Parathyroid adenoma (tissue), 2 donors: Measurements from ENCODE around the gene SPATA13.

Experiments
- H2AFZ ChIP-seq: fragments of 300-600 bp; sonication (generic); one replicate; pipeline ENCODE4 v1.7.0; 2017; ENCODE audit warnings: antibody characterized with exemption, mild to moderate bottlenecking
- H3K27ac ChIP-seq: fragments of 300-600 bp; sonication (generic); one replicate; pipeline ENCODE4 v1.7.0; 2017
- H3K27me3 ChIP-seq: fragments of 300-600 bp; sonication (generic); one replicate; pipeline ENCODE4 v1.7.0; 2017; ENCODE audit warnings: low read length; ENCODE audit not compliant: control insufficient read depth, insufficient read depth
- H3K36me3 ChIP-seq: fragments of 300-600 bp; sonication (generic); one replicate; pipeline ENCODE4 v1.7.0; 2017; ENCODE audit warnings: low read length; ENCODE audit not compliant: control insufficient read depth, insufficient read depth
- H3K4me1 ChIP-seq: fragments of 300-600 bp; sonication (generic); one replicate; pipeline ENCODE4 v1.7.0; 2017; ENCODE audit warnings: control low read depth
- H3K4me2 ChIP-seq: fragments of 300-600 bp; sonication (generic); one replicate; pipeline ENCODE4 v1.7.0; 2017; ENCODE audit warnings: low read length
- H3K4me3 ChIP-seq: fragments of 300-600 bp; sonication (generic); one replicate; pipeline ENCODE4 v1.7.0; 2017; ENCODE audit warnings: low read depth, low read length
- H3K79me2 ChIP-seq: fragments of 300-600 bp; sonication (generic); one replicate; pipeline ENCODE4 v1.7.0; 2017; ENCODE audit warnings: control low read depth
- H3K9ac ChIP-seq: fragments of 300-600 bp; sonication (generic); one replicate; pipeline ENCODE4 v1.7.0; 2017; ENCODE audit warnings: mild to moderate bottlenecking
- H3K9me3 ChIP-seq: fragments of 300-600 bp; sonication (generic); one replicate; pipeline ENCODE4 v1.7.0; 2017; ENCODE audit warnings: low read length; ENCODE audit not compliant: control insufficient read depth
- CTCF ChIP-seq: fragments of 300-600 bp; sonication (generic); IDR thresholded peaks from one replicate; pipeline ENCODE4 v1.7.0; 2017; ENCODE audit warnings: antibody characterized with exemption, mild to moderate bottlenecking
- donor health status: primary hyperparathyroidism.

Gene SPATA13

GRCh38 chr13:24192057-24192810, 31.7 kb downstream of the SPATA13 start:
- no peak overlapping the region for H2AFZ ChIP-seq
- H3K9ac ChIP-seq: no peak overlapping the region
- H3K4me1 ChIP-seq: no peaks in the 10 kb centered on the region
- H3K4me2 ChIP-seq: no peak overlapping the region
- H3K27me3 ChIP-seq: no peaks in the 10 kb centered on the region
- no peak overlapping the region for H3K27ac ChIP-seq
- H3K9me3 ChIP-seq: no peaks in the 10 kb centered on the region
- no peak for TF ChIP-seq CTCF
- H3K4me3 ChIP-seq: no peak overlapping the region
- H3K36me3 ChIP-seq: no peaks in the 10 kb centered on the region
- no peaks in the 10 kb centered on the region for H3K79me2 ChIP-seq

- Histone ChIP-seq H3K27ac (no peak overlapping the region), H3K4me1 (no peaks in the 10 kb centered on the region)
Measured at GRCh38 chr13:24192811-24193162, 32.3 kb downstream of the SPATA13 start.

GRCh38 chr13:24194447-24194846, 33.9 kb downstream of the SPATA13 start:
- H3K79me2 ChIP-seq: no peaks in the 10 kb centered on the region
- no peak overlapping the region for H3K27ac ChIP-seq

More at GRCh38 chr13:24192811-24193162, 32.3 kb downstream of the SPATA13 start:
- Histone ChIP-seq H3K9me3 (no peaks in the 10 kb centered on the region), H3K27me3 (no peaks in the 10 kb centered on the region), H3K4me2 (no peak overlapping the region), H3K79me2 (no peaks in the 10 kb centered on the region), H3K36me3 (no peaks in the 10 kb centered on the region), H3K9ac (no peak overlapping the region), H2AFZ (no peak overlapping the region), H3K4me3 (no peak overlapping the region)
- TF ChIP-seq CTCF: no peak

GRCh38 chr13:24195626-24196025, 35.1 kb downstream of the SPATA13 start:
- Histone ChIP-seq H3K4me1 (no peaks in the 10 kb centered on the region), H3K9ac (no peak overlapping the region)

More at GRCh38 chr13:24194447-24194846, 33.9 kb downstream of the SPATA13 start:
- Histone ChIP-seq H3K4me3 (no peak overlapping the region), H2AFZ (no peak overlapping the region), H3K4me2 (no peak overlapping the region), H3K9me3 (no peaks in the 10 kb centered on the region), H3K36me3 (no peaks in the 10 kb centered on the region), H3K9ac (no peak overlapping the region), H3K4me1 (no peaks in the 10 kb centered on the region), H3K27me3 (no peaks in the 10 kb centered on the region)
- no peak for TF ChIP-seq CTCF

More at GRCh38 chr13:24195626-24196025, 35.1 kb downstream of the SPATA13 start:
- Histone ChIP-seq H3K27ac (no peak overlapping the region), H3K36me3 (no peaks in the 10 kb centered on the region), H2AFZ (no peak overlapping the region), H3K27me3 (no peaks in the 10 kb centered on the region), H3K79me2 (no peaks in the 10 kb centered on the region), H3K9me3 (no peaks in the 10 kb centered on the region), H3K4me3 (no peak overlapping the region), H3K4me2 (no peak overlapping the region)
- TF ChIP-seq CTCF: no peak
